ENCODE results near the gene ZSWIM6. TPM values are rescaled to one million over a fixed set of nuclear protein-coding genes. Genes with fewer than 3 reads are reported as not detected.

Gene ZSWIM6
- total RNA-seq, 1 donor from 2014 or later, result 40.1 TPM

DNA sequence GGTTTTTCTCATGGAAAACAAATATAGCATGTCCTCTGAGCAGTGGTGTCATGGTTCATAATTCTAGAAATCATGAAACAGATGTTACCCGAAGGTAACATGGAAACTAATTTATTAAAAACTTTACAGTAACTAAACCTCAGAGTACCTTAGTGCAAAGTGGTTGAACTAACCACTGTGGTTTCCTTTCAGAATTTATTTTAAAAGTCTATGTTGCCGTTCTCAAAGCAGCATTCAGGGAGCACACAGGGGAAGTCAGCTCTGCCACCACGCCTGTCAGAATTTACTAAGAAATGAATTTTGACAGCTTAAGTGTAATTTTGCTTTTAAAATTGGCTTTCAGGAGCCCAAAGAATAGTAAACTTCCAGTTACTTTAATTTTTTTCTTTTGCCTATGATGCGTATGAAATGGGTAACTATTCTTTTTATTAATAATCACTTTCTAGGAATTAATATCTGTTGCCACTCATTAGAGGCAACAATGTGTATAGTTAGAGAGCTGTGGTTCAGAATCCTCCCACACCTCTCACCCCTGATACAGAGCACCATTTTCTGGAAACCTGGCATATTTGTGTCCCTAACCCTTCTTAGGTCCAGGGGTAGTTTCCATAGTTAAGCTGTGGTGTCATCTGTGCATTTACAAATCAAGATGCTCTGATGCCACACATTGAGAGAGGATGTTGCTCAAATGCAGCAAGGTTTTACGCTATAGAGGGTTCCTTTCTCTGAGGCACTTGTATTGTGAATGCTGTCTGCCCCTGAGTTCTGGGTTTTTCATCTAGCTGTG is 202.6 kb downstream of the ZSWIM6 start:
- TF ChIP-seq CTCF (IDR thresholded peaks at IDR 0.05; ENCODE audit: insufficient read depth, low read depth, low read length), result no peak
- no peak for TF ChIP-seq EZH2 (IDR thresholded peaks at IDR 0.05; ENCODE audit: insufficient read depth, low read length)
- H3K9ac ChIP-seq (ENCODE audit: low read length), result no peak overlapping the region
- DNase-seq (ENCODE audit: low read depth), result no peak
- H3K9me3 ChIP-seq (ENCODE audit: insufficient read depth, low read depth, low read length), result no peaks in the 10 kb centered on the region
- H3K27me3 ChIP-seq (ENCODE audit: insufficient read depth, low read length), result no peaks in the 10 kb centered on the region
- Mint-ChIP-seq H3K27me3 (ENCODE audit: low read depth, unreplicated experiment) (no peaks in the 10 kb centered on the region), H3K4me3 (ENCODE audit: unreplicated experiment) (no peak overlapping the region), H3K27ac (ENCODE audit: unreplicated experiment) (no peak overlapping the region), H3K36me3 (ENCODE audit: low read depth, unreplicated experiment) (peaks cover 31% of the 10 kb centered on the region), H3K4me1 (ENCODE audit: low read depth, unreplicated experiment) (peaks cover 7% of the 10 kb centered on the region), H3K9me3 (ENCODE audit: unreplicated experiment) (no peaks in the 10 kb centered on the region)
- no peaks in the 10 kb centered on the region for H3K79me2 ChIP-seq (ENCODE audit: insufficient read depth, low read length)
- peaks cover 26% of the 10 kb centered on the region for H3K36me3 ChIP-seq (ENCODE audit: insufficient read depth, low read length)
- H2AFZ ChIP-seq (ENCODE audit: low read depth, low read length), result no peak overlapping the region
- no peak overlapping the region for H3K4me2 ChIP-seq (ENCODE audit: low read length)
- H3K4me3 ChIP-seq (ENCODE audit: insufficient read depth, low read depth, low read length), result no peak overlapping the region
- H3K4me1 ChIP-seq (ENCODE audit: insufficient read depth, low read length), result no peaks in the 10 kb centered on the region
- peak; percentile 29 for FAIRE-seq
- no peak overlapping the region for H3K27ac ChIP-seq (ENCODE audit: low read depth, low read length)
- no peaks in the 10 kb centered on the region for H4K20me1 ChIP-seq (ENCODE audit: insufficient read depth, low read length)

DNA sequence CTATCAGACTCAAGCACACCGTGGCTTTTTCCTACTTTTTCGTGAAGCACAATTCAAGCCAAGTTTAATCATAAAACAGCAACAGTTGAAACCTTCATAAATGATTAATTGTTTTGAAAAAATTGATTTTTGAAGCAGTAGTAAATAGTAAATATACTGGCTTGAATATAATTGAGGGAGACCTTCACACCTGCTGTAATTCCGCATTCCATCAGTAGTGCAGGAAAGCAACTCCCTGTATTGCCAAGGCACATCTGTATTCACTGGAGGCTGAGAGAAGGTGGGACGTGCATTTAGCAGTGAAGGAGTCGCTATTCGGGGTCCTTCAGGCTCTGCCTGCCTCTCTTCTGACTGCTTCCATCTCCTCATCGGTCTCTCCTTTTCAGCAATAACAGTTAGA is 203.8 kb downstream of the ZSWIM6 start:
- peaks cover 24% of the 10 kb centered on the region for H3K36me3 ChIP-seq (ENCODE audit: insufficient read depth, low read length)
- H3K4me2 ChIP-seq (ENCODE audit: low read length), result no peak overlapping the region
- Mint-ChIP-seq H3K36me3 (ENCODE audit: low read depth, unreplicated experiment) (peaks cover 25% of the 10 kb centered on the region), H3K9me3 (ENCODE audit: unreplicated experiment) (no peaks in the 10 kb centered on the region), H3K4me1 (ENCODE audit: low read depth, unreplicated experiment) (peaks cover 7% of the 10 kb centered on the region), H3K27me3 (ENCODE audit: low read depth, unreplicated experiment) (no peaks in the 10 kb centered on the region), H3K4me3 (ENCODE audit: unreplicated experiment) (no peak overlapping the region), H3K27ac (ENCODE audit: unreplicated experiment) (no peak overlapping the region)
- H3K9ac ChIP-seq (ENCODE audit: low read length), result no peak overlapping the region
- no peak for FAIRE-seq
- DNase-seq (ENCODE audit: low read depth), result no peak
- H3K79me2 ChIP-seq (ENCODE audit: insufficient read depth, low read length), result no peaks in the 10 kb centered on the region
- no peaks in the 10 kb centered on the region for H3K9me3 ChIP-seq (ENCODE audit: insufficient read depth, low read depth, low read length)
- H3K27me3 ChIP-seq (ENCODE audit: insufficient read depth, low read length), result no peaks in the 10 kb centered on the region
- H3K4me3 ChIP-seq (ENCODE audit: insufficient read depth, low read depth, low read length), result no peak overlapping the region
- H4K20me1 ChIP-seq (ENCODE audit: insufficient read depth, low read length), result no peaks in the 10 kb centered on the region
- TF ChIP-seq CTCF (IDR thresholded peaks at IDR 0.05; ENCODE audit: insufficient read depth, low read depth, low read length) (no peak), EZH2 (IDR thresholded peaks at IDR 0.05; ENCODE audit: insufficient read depth, low read length) (no peak)
- no peak overlapping the region for H2AFZ ChIP-seq (ENCODE audit: low read depth, low read length)
- H3K4me1 ChIP-seq (ENCODE audit: insufficient read depth, low read length), result no peaks in the 10 kb centered on the region
- H3K27ac ChIP-seq (ENCODE audit: low read depth, low read length), result no peak overlapping the region

- Histone ChIP-seq H3K9me3 (ENCODE audit: insufficient read depth, low read depth, low read length) (no peaks in the 10 kb centered on the region), H3K4me3 (ENCODE audit: insufficient read depth, low read depth, low read length) (no peak overlapping the region), H3K36me3 (ENCODE audit: insufficient read depth, low read length) (peaks cover 27% of the 10 kb centered on the region), H3K4me1 (ENCODE audit: insufficient read depth, low read length) (no peaks in the 10 kb centered on the region), H4K20me1 (ENCODE audit: insufficient read depth, low read length) (no peaks in the 10 kb centered on the region), H3K27me3 (ENCODE audit: insufficient read depth, low read length) (no peaks in the 10 kb centered on the region), H2AFZ (ENCODE audit: low read depth, low read length) (no peak overlapping the region), H3K4me2 (ENCODE audit: low read length) (no peak overlapping the region), H3K79me2 (ENCODE audit: insufficient read depth, low read length) (no peaks in the 10 kb centered on the region), H3K9ac (ENCODE audit: low read length) (no peak overlapping the region), H3K27ac (ENCODE audit: low read depth, low read length) (no peak overlapping the region)
- no peaks in the 10 kb centered on the region for H3K27me3 Mint-ChIP-seq (ENCODE audit: low read depth, unreplicated experiment)
- peaks cover 7% of the 10 kb centered on the region for H3K4me1 Mint-ChIP-seq (ENCODE audit: low read depth, unreplicated experiment)
- no peak overlapping the region for H3K4me3 Mint-ChIP-seq (ENCODE audit: unreplicated experiment)
- TF ChIP-seq CTCF (IDR thresholded peaks at IDR 0.05; ENCODE audit: insufficient read depth, low read depth, low read length) (no peak), EZH2 (IDR thresholded peaks at IDR 0.05; ENCODE audit: insufficient read depth, low read length) (no peak)
- H3K27ac Mint-ChIP-seq (ENCODE audit: unreplicated experiment), result no peak overlapping the region
- DNase-seq (ENCODE audit: low read depth) (no peak), FAIRE-seq (no peak)
- H3K9me3 Mint-ChIP-seq (ENCODE audit: unreplicated experiment), result no peaks in the 10 kb centered on the region
- peaks cover 31% of the 10 kb centered on the region for H3K36me3 Mint-ChIP-seq (ENCODE audit: low read depth, unreplicated experiment)
Measured at GRCh38 chr5:61536922-61537321, 204.9 kb downstream of the ZSWIM6 start.
